GM19240 (cell line): ENCODE measurements around the gene PTH2R.
"Not testable (repeated sequence)": the region's sequence is repeated elsewhere in the genome, so short reads cannot be mapped to it uniquely, and the experiment has no call there.

ENCODE experiments used
- DNase-seq: peaks from one replicate; pipeline ENCODE4 v3.0.0; 2011; ENCODE audit warnings: low spot score; ENCODE audit not compliant: insufficient read length

Gene PTH2R, protein sequence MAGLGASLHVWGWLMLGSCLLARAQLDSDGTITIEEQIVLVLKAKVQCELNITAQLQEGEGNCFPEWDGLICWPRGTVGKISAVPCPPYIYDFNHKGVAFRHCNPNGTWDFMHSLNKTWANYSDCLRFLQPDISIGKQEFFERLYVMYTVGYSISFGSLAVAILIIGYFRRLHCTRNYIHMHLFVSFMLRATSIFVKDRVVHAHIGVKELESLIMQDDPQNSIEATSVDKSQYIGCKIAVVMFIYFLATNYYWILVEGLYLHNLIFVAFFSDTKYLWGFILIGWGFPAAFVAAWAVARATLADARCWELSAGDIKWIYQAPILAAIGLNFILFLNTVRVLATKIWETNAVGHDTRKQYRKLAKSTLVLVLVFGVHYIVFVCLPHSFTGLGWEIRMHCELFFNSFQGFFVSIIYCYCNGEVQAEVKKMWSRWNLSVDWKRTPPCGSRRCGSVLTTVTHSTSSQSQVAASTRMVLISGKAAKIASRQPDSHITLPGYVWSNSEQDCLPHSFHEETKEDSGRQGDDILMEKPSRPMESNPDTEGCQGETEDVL

GRCh38 chr2:208406474-208407451 lies at the start of gene PTH2R:
Gene PTH2R, plus strand, starts transcription at chr2:208406792. Its CDS starts 252 bp downstream, at chr2:208407044.
- DNase-seq, result no peak

DNA sequence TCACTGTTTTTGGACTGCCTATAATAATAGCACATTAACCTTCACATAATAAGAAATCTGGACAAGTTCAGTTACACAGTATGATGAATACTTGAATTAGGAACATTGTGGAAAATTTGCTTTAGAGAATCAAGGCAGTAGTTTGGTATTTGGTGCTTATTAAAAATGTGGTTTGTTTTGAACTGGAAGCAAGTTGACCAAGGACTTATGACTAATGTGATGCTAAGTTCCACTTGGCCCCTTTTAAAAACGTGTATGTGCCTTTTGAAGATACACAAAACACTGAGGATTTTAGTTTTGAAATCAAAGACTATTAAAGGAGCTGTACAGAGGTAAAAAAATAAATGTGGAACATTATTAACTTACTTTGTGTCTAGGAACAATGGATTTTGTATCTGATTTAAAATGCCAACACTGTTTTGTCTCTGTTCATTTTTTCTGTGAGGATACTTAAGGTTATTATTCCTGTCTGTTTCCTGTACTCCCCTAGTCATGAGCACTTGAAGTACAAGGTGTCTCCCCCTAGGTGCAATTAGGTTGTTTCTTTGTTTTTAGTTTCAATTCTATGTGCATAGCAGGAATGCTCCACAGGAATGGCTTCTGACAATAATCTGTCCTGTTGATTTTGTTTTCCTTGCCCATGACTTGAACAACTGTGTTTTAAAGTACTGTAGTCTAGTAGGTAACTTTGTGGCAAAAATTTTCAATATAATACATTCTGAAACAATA lies 49.6 kb upstream of the PTH2R start:
- DNase-seq, result no peak

DNA sequence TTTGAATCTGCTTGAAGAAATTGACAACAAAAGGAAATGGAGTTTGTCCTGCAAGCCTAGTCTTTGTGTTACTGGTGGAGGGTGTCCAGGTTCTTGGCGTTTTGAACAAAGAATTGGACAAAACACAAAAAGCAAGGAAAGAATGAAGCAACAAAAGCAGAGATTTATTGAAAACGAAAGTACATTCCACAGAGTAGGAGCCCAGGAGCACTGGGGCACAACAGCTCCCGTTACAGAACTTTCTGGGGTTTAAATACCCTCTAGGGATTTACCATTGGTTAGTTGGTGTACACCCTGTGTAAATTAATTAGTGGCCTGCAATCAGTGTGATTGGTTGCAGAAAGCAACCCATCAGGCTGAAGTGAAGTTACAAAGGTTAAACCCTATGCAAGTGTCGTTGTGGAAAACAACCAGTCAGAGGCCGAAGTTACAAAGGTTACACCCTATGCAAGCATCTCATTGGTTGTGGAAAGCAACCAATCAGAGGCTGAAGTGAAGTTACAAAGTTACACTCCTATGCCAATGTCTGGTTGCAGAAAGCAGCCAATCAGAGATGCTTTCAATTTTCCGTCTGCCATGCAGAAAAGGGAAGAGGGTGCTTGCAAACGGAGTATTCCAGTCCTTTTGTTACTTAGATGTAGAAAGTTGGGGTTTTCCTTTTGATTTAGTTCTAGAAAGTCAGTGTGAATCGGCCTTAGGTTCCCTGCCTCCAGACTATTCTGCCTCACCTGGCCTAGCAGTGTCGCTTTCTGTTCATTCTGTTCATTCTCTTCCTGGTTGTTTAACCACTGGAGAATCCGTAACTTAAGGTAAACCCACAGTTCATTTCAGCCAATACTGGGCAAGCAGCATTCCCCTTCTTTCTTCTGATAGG lies 47.6 kb upstream of the PTH2R start:
- DNase-seq, result no peak

- no peak for DNase-seq
Observed at GRCh38 chr2:208359632-208359986, 47.0 kb upstream of the PTH2R start.

- DNase-seq, result no peak
Observed at GRCh38 chr2:208360259-208361076, 46.1 kb upstream of the PTH2R start.

DNA sequence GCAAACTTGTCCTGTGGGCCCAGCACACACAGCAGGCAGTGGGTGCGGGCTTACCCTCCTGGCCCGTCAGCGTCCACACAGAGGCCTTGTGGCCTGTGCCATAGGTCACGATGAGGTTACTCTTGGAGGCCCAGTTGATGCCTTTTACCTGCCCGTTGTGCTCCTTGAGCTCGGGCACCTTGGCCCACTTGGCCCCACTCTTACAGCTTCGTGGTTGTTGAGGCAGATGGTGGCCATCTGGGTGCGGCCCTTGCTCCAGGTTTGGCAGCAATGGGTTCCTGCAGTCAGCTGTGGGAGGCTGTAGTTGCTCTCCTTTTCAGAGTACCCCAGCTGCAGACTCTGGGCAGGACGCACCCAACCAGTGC lies 45.5 kb upstream of the PTH2R start:
- no peak for DNase-seq

DNA sequence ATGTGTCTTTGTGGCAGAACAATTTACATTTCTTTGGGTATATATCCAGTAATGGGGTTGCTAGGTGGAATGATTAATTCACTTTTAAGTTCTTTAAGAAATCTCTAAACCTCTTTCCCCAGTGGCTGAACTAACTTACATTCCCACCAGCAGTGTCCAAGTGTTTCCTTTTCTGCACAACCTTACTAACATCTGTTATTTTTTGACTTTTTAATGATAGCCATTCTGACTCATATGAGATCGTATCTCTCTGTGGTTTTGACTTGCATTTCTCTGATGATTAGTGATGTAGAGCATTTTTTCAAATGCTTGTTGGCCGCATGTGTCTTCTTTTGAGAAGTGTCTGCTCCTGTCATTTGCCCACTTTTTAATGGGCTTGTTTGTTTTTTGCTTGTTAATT lies 43.1 kb upstream of the PTH2R start:
- no peak for DNase-seq

- no peak for DNase-seq
Observed at GRCh38 chr2:208366215-208367127, 40.1 kb upstream of the PTH2R start.

DNA sequence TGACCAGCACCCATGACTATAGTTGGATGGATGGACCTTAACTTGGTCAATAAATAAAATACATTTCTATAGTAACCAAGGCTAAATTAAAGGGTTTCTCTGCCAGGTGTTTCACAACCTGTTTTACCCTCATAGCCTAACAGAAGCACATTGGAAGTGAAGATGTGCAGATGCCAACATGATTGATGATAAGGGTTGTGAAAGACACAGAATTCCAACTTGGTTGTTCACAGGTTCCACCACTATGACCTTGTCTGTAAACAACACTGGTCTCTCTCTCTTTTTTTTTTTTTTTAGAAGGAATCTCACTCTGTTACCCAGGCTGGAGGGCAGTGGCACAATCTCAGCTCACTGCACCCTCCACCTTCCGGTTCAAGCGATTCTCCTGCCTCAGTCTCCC lies 37.5 kb upstream of the PTH2R start:
- DNase-seq, result no peak

- no peak for DNase-seq
Observed at GRCh38 chr2:208370881-208371633, 35.5 kb upstream of the PTH2R start.

DNA sequence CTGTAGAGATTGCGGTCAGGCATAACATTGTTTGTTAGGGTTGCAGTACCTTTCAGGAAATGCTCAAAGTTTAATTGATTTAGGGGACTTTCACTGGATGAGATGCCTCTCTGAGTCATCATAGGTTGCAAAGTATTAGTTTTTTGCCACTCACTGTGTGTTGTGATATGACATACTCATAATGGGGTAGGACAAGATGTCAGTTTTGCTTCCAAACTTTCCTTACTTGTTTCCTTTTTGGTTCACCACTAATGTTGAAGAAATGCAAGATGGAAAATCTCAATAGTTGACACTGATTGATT lies 35.0 kb upstream of the PTH2R start:
- no peak for DNase-seq

DNA sequence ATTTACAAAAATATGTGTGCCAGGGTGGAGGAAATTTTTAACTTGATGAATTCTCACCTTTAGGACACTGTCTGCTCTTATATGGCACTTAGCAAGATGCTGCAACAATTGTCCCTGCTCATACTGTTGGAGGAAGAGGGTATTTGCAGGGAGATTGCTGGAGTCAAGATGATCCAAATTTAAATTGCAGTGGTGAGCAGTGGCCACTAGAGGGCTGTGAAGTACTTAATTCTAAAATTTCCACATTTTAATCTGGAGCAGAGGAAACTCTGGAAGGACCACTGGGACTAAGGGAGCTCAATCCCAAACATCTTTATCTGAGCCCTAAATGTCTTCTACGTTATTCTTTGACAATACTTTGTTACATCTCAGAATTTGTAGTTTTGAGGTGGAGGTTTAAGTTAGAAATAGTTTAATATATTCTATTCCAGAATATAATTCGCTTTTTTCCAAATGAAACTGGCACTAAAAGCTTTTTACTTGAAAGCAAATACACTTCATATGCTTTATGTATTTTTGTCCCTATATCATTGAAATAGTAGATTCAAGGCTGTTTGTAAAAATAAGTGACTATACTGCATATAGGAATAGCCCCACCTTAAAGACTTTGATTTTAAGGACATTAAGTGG lies 33.0 kb upstream of the PTH2R start:
- DNase-seq, result peak; percentile 26

- DNase-seq, result no peak
Observed at GRCh38 chr2:208375491-208376068, 31.0 kb upstream of the PTH2R start.

- not testable (repeated sequence) for DNase-seq
Observed at GRCh38 chr2:208377344-208377860, 29.2 kb upstream of the PTH2R start.

GRCh38 chr2:208379192-208379591 lies 27.4 kb upstream of the PTH2R start:
- no peak for DNase-seq

- no peak for DNase-seq
Observed at GRCh38 chr2:208384637-208385036, 22.0 kb upstream of the PTH2R start.

- DNase-seq, result no peak
Observed at GRCh38 chr2:208386541-208386940, 20.1 kb upstream of the PTH2R start.
